NCI-H446 treated with DMSO at 0.1 percent for 48 hours (cell line): ENCODE measurements around the gene GNG7.
"Not testable (repeated sequence)": the region's sequence is repeated elsewhere in the genome, so short reads cannot be mapped to it uniquely, and the experiment has no call there.

Source experiments
- DNase-seq: peaks from one replicate; lab custom pipeline; 2025; lab: John Stamatoyannopoulos, UW

GNG7 gene

GRCh38 chr19:2551172-2551863 lies 151.2 kb downstream of the GNG7 start:
- no peak for DNase-seq

GRCh38 chr19:2550431-2551171 lies 151.9 kb downstream of the GNG7 start:
- peak; percentile 20 for DNase-seq

- no peak for DNase-seq
Measured at GRCh38 chr19:2549701-2550191, 152.7 kb downstream of the GNG7 start.

- no peak for DNase-seq
Measured at GRCh38 chr19:2548966-2549365, 153.5 kb downstream of the GNG7 start.

GRCh38 chr19:2547721-2548120 lies 154.8 kb downstream of the GNG7 start:
- DNase-seq = no peak

- DNase-seq = no peak
Measured at GRCh38 chr19:2547033-2547680, 155.3 kb downstream of the GNG7 start.

- no peak for DNase-seq
Measured at GRCh38 chr19:2546128-2547032, 156.1 kb downstream of the GNG7 start.

- DNase-seq = not testable (repeated sequence)
Measured at GRCh38 chr19:2545416-2546127, 156.9 kb downstream of the GNG7 start.

- no peak for DNase-seq
Measured at GRCh38 chr19:2544576-2545415, 157.7 kb downstream of the GNG7 start.

GRCh38 chr19:2543463-2544442 lies 158.7 kb downstream of the GNG7 start:
- peak; percentile 74 for DNase-seq

GRCh38 chr19:2543072-2543462 lies 159.4 kb downstream of the GNG7 start:
- DNase-seq = not testable (repeated sequence)

- DNase-seq = no peak
Measured at GRCh38 chr19:2542341-2543069, 160.0 kb downstream of the GNG7 start.

GRCh38 chr19:2540646-2541454 lies 161.6 kb downstream of the GNG7 start:
- DNase-seq = peak; percentile 42

- no peak for DNase-seq
Measured at GRCh38 chr19:2540251-2540645, 162.2 kb downstream of the GNG7 start.

- no peak for DNase-seq
Measured at GRCh38 chr19:2538096-2538757, 164.3 kb downstream of the GNG7 start.

- not testable (repeated sequence) for DNase-seq
Measured at GRCh38 chr19:2537584-2537983, 164.9 kb downstream of the GNG7 start.

GRCh38 chr19:2536461-2536860 lies 166.0 kb downstream of the GNG7 start:
- DNase-seq = no peak
